Omental fat pad (tissue), 4 donors: ENCODE results near the gene CENPP. TPM values are rescaled to one million over a fixed set of nuclear protein-coding genes. Genes with fewer than 3 reads are reported as not detected.

Experiments
- ATAC-seq: fragments of 150-250 bp; one replicate; pipeline ENCODE4 v1.9.1; 2016; ENCODE audit warnings: mild to moderate bottlenecking, moderate library complexity; ENCODE audit not compliant: low FRiP score
- DNase-seq: peaks from one replicate; pipeline ENCODE4 v3.0.0-alpha.2; 2019; ENCODE audit warnings: low spot score
- total RNA-seq, 4 donors: library from RNA; depleted of rRNA; stranded (reverse); fragments of >200 nt; gene quantifications; one replicate each; pipeline ENCODE4 v1.1.0, GENCODE V29; 2016
- TF ChIP-seq, protein P1 (sequence below), 3 donors: fragments of 450-650 bp; IDR thresholded peaks; one replicate each; pipeline ENCODE4 v1.5.1; 2016 to 2017; ENCODE audit warnings: antibody characterized with exemption in 3 of 3, mild to moderate bottlenecking in 3 of 3, moderate library complexity in 2 of 3

Gene CENPP
- total RNA-seq, 4 donors from 2014 or later, result 1.2 to 7.0 (median 5.6) TPM

DNA sequence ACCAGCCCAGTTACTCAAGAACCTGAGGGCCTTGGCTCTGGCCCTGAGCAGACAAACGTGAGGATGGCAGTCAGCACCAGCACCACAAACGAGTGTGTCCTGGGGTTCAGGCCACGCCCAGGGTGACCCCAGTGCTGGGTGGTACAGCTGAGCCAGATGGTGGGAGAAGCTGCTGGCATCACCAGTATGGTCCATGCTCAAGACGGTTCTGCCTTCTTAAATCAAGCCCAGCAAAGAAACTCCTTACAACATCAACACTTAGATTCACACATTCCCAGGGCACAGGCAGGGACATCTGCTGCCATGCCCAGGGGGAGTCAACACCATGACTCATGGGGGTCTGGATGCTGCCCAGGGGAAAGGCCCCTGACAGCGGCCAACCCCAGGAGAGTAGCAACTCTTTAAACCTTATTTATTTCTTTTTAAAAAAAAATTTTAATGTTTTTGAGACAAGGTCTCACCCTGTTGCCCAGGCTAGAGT, 312.9 kb downstream of the CENPP start:
- DNase-seq (no peak), ATAC-seq (no peak)
- TF ChIP-seq, protein P1, sequence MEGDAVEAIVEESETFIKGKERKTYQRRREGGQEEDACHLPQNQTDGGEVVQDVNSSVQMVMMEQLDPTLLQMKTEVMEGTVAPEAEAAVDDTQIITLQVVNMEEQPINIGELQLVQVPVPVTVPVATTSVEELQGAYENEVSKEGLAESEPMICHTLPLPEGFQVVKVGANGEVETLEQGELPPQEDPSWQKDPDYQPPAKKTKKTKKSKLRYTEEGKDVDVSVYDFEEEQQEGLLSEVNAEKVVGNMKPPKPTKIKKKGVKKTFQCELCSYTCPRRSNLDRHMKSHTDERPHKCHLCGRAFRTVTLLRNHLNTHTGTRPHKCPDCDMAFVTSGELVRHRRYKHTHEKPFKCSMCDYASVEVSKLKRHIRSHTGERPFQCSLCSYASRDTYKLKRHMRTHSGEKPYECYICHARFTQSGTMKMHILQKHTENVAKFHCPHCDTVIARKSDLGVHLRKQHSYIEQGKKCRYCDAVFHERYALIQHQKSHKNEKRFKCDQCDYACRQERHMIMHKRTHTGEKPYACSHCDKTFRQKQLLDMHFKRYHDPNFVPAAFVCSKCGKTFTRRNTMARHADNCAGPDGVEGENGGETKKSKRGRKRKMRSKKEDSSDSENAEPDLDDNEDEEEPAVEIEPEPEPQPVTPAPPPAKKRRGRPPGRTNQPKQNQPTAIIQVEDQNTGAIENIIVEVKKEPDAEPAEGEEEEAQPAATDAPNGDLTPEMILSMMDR (IDR thresholded peaks at IDR 0.05), result no peak

DNA sequence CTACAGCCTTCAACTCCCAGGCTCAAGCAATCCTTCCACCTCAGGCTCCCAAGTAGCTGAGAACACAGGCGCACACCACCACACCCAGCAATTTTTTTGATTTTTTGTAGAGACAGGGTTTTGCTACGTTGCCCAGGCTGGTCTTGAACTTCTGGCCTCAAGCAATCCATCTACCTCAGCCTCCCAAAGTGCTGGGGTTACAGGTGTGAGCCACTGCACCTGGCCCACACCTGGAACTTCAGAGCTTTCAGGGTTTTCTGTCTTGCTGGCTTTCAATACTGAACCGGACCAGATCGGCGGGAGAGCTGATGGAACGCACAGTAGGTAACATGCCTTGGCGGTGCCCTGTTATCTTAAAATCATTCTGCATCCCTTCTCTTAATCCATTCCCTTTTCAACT, 313.4 kb downstream of the CENPP start:
- DNase-seq (no peak), ATAC-seq (no peak)
- TF ChIP-seq, protein P1 (IDR thresholded peaks at IDR 0.05), result no peak

DNA sequence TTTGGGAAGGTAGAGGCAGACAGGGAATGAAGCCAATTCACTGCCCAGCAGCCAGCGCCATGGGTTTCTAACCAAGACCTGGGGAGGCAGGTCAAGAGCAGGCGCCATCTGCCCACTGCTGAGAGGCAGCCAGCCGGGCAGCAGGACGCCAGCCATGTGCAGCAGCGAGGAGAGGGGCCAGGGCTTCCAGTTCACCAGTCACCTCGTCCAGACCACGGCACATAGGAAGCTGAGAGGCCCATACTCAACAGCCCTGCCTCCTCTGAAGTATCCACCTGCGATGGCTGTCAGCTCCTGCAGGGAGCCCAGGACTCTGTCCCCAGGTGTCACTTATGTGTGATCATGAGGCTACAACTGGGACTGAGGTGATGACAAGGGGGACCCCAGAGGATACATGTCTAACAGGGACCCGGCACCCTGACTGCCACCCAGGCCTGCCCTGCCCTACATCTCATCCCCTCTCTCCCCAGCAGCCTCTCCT, 314.1 kb downstream of the CENPP start:
- no peak for DNase-seq
- TF ChIP-seq, protein P1 (IDR thresholded peaks at IDR 0.05), result no peak
- peak; percentile 42 for ATAC-seq

DNA sequence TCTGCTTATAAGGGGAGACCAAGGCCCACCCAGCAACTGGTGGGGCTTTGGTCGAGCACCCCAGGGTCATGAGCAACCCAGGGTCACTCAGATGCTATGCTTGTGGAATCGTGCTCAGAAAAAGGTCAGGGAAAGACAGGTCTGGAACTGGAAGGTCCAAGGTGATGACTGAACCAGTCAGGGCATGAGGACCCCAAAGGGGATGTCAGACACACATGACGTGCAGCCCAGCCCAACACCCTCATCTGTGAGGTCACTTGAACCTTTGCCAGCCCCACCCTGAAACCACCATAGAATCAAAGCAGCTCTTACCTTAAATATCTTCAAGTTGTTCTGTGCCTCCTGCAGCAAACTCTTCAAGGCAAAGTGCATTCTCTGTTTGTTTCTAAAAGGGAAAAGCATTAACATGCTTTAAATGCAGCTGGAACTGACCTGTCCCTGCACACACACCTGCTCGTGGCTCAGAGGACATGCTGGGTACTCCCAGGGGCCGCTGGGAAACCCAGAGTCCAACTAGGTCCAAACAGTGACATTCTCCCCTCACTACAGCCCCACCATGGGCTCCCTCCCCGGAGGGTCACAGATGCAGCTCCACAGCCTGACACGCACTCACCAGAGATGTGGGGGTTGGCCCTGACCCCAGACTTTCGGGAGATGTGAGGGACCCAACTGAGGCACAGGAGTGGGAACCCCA, 314.8 kb downstream of the CENPP start:
- no peak for ATAC-seq
- DNase-seq, result no peak
- TF ChIP-seq, protein P1 (IDR thresholded peaks at IDR 0.05), result no peak

DNA sequence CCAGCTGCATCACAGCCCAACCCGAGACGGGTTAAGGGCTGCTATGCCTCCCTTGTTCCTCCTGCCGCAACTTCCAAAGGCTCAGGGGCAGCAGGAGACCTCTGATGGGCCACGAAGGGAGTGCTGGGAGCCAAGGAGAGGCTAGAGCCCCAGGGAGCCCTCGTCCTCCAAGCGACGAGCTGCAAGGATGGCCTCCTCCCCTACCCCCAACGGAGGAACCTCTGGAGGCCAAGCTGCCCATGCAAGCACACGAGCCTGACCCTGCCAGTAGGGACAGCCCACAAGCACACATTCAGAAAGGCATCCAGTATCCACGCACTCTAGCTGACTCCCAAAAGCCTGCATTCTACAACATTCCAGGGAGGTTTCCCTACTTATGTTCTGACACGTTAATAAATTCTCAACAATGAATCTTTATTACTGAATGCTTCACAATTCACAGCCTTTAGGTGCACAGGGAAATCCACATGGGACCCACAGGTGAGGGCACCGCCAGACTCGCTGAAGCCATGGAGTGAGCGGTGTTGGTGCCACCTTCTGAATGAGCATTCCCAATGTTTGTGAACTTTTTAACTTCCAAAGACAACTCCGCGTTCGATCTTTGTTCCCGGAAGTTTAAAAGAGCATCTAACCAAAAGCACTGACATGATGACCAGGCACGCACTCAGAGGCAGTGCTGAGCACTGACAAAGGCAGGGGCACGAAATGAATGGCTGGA, 315.5 kb downstream of the CENPP start:
- no peak for ATAC-seq
- DNase-seq, result no peak

DNA sequence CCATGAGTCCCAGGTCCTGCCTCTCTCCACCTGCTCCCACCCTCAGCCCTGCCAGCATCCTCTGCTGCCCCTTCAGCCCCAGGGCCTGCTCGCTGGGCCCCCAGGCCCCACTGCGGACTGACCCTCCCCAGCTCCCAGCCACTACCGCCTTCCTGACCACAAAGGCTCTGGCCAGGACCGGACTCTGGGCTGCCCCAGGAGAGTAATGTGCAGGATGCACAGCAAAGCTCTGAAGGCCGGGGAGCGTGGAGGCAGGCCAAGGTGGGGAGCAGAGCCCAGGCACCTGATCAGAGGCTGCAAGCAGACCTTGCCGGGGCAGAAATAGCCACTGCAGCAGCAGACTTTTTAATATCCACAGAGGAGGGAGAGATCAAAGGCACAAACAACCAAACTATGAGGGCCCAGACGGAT, 316.3 kb downstream of the CENPP start:
- ATAC-seq, result no peak
- TF ChIP-seq, protein P1 (IDR thresholded peaks at IDR 0.05), result no peak
- no peak for DNase-seq

More for the DNA sequence above, 315.5 kb downstream of the CENPP start:
- TF ChIP-seq, protein P1 (IDR thresholded peaks at IDR 0.05), result no peak
